Suprapubic skin (tissue), 4 donors: Measurements from ENCODE around the gene OCSTAMP.

Source experiments
- CTCF ChIP-seq, 2 donors: fragments of 200-600 bp in 1 of 2; fragments of 450-650 bp in 1 of 2; sonication (generic) in 1 of 2; IDR thresholded peaks; one replicate each; pipeline ENCODE4 v1.5.1; 2016 to 2019; ENCODE audit warnings: antibody characterized with exemption in 2 of 2, mild to moderate bottlenecking in 1 of 2, moderate library complexity in 1 of 2
- EP300 ChIP-seq: sonication (generic); formaldehyde crosslinking; IDR thresholded peaks from one replicate; pipeline ENCODE4 v1.6.1; 2017; ENCODE audit warnings: antibody characterized with exemption
- POLR2A ChIP-seq, 2 donors: fragments of 450-650 bp; IDR thresholded peaks; one replicate each; pipeline ENCODE4 v1.6.1; 2017; ENCODE audit warnings: antibody characterized with exemption in 2 of 2, mild to moderate bottlenecking in 2 of 2, moderate library complexity in 2 of 2
- POLR2AphosphoS5 ChIP-seq, 3 donors: sonication (generic); formaldehyde crosslinking; IDR thresholded peaks; one replicate each; pipeline ENCODE4 v1.6.1; 2017; ENCODE audit warnings: antibody characterized with exemption in 3 of 3

DNA sequence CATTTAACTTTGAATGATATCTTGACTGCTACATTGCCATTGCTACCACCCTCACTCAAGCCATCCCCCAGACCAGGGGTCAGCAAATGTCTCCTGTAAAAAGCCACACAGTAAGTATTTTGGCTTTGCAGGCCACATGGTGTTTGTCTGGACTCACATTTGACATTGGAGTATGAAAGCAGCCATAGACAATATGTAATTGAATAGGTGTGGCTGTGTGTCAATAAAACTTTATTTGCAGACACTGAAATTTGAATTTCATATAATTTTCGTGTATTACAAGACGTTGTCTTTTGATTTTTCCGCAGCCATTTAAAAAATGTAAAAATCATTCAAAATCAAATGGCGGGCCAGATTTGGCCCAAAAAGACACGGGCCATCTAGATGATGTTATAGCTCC is 36.3 kb upstream of the OCSTAMP start:
- TF ChIP-seq POLR2A (IDR thresholded peaks at IDR 0.05): no peak
- TF ChIP-seq CTCF (IDR thresholded peaks at IDR 0.05): no peak
- no peak for TF ChIP-seq POLR2AphosphoS5 (IDR thresholded peaks at IDR 0.05)
- no peak for TF ChIP-seq EP300
